Left ventricle myocardium inferior (tissue), 1 donor: ENCODE data around the gene ENO2. TPM values are rescaled to one million over a fixed set of nuclear protein-coding genes. Genes with fewer than 3 reads are reported as not detected.

Experiments
- DNase-seq: peaks from one replicate; pipeline ENCODE4 v3.0.0-alpha.2; 2020
- H3K27ac ChIP-seq: fragments of 200-600 bp; replicated peaks from 2 replicates; pipeline ENCODE4 v1.8.0; 2021
- H3K27me3 ChIP-seq: fragments of 200-600 bp; 2 replicates; pipeline ENCODE4 v1.8.0; 2021; ENCODE audit warnings: low read depth
- H3K36me3 ChIP-seq: fragments of 200-600 bp; 2 replicates; pipeline ENCODE4 v1.8.0; 2021
- H3K4me1 ChIP-seq: fragments of 200-600 bp; 2 replicates; pipeline ENCODE4 v1.8.0; 2021
- H3K4me3 ChIP-seq: fragments of 200-600 bp; 2 replicates; pipeline ENCODE4 v1.8.0; 2021; ENCODE audit warnings: mild to moderate bottlenecking, moderate library complexity
- H3K9me3 ChIP-seq: fragments of 200-600 bp; replicated peaks from 2 replicates; pipeline ENCODE4 v1.8.0; 2021
- intact Hi-C: fragments of 100-400 bp; cut with micrococcal nuclease; formaldehyde crosslinking; loops from one replicate; pipeline ENCODE4 v1.11.0; 2022
- total RNA-seq: library from RNA; stranded (reverse); fragmentation: NEBNext Ultra II Directional; extraction: Animal tissue kit (Norgen Biotek cat#: 25700); gene quantifications from one replicate; pipeline ENCODE4 v1.2.1, GENCODE V29; 2021
- TF ChIP-seq, protein P1 (sequence below): fragments of 200-600 bp; IDR thresholded peaks from 2 replicates; pipeline ENCODE4 v1.8.0; 2021; ENCODE audit warnings: antibody characterized with exemption, mild to moderate bottlenecking, borderline replicate concordance
- donor health status: DM: no; HTN: yes; CAD: no; lungs with severe emphysema.

The ENO2 gene
- total RNA-seq, 1 donor from 2014 or later = 14.8 TPM

DNA sequence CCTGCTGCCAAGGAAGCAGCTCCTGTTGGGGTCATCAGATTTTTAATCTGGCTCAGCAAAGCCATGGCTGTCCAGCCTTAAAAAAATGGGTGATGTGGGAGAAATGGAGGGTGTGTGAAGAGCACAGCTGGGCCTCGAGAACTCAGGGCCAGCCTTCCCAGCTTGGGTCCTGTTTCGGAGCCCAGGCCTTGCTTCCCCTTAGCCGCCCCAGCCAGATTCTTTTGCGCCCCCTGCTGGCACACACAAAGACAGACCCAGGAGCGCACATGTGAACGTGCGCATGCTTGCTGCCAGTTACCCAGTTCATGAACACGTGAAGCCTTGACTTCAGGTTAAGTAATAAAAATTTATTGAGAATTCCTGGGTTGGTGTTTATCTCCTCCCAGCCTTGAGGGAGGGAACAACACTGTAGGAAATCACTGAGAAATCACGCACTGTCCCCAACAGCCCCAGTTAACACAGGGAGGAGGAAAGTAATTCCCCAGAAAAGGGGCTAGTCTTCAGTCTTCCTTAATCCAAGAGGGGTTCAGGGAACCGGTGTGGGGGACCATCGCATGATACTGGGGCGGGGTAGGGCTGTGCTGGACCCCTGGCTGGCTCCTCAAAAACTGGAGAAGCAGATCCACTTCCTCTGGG is 50.8 kb downstream of the ENO2 start:
- H3K4me3 ChIP-seq = no peak overlapping the region
- H3K27ac ChIP-seq = peak overlapping the region; percentile 86
- peaks cover 71% of the 10 kb centered on the region for H3K4me1 ChIP-seq
- peak; percentile 87 for DNase-seq
- intact Hi-C loops = loop anchor here (10.0 kb wide), 1 partner anchor 50 kb away; the partner anchor contains the start of gene LPCAT3
- H3K9me3 ChIP-seq = no peaks in the 10 kb centered on the region
- H3K36me3 ChIP-seq = peaks cover 42% of the 10 kb centered on the region
- no peaks in the 10 kb centered on the region for H3K27me3 ChIP-seq
- TF ChIP-seq, protein P1, sequence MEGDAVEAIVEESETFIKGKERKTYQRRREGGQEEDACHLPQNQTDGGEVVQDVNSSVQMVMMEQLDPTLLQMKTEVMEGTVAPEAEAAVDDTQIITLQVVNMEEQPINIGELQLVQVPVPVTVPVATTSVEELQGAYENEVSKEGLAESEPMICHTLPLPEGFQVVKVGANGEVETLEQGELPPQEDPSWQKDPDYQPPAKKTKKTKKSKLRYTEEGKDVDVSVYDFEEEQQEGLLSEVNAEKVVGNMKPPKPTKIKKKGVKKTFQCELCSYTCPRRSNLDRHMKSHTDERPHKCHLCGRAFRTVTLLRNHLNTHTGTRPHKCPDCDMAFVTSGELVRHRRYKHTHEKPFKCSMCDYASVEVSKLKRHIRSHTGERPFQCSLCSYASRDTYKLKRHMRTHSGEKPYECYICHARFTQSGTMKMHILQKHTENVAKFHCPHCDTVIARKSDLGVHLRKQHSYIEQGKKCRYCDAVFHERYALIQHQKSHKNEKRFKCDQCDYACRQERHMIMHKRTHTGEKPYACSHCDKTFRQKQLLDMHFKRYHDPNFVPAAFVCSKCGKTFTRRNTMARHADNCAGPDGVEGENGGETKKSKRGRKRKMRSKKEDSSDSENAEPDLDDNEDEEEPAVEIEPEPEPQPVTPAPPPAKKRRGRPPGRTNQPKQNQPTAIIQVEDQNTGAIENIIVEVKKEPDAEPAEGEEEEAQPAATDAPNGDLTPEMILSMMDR = peak; percentile 93

DNA sequence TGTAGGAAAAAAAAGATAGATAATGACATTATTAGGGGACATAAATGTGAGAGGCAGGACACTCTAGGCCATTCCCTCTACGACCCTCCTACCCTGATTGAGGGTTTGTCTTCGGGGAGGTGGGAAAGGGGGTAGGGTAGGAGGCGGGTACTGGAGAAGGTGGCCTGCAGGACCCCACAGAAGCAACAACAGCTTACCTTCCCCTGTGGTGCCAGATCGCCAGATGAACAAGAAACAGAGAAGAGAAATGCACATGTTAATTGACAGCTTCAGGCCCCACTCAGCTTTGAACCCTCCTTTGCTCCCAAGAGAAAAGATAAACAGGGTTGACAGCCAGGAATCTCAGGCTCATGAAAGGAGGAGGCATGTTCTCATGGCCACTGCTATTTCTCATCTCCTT is 51.3 kb downstream of the ENO2 start:
- intact Hi-C loops = loop anchor here (10.0 kb wide), 1 partner anchor 49 kb away; the partner anchor contains the start of gene LPCAT3
- TF ChIP-seq, protein P1 = no peak
- DNase-seq = no peak
- H3K4me3 ChIP-seq = no peak overlapping the region
- H3K9me3 ChIP-seq = no peaks in the 10 kb centered on the region
- H3K4me1 ChIP-seq = peaks cover 68% of the 10 kb centered on the region
- peak overlapping the region; percentile 86 for H3K27ac ChIP-seq
- H3K27me3 ChIP-seq = no peaks in the 10 kb centered on the region
- H3K36me3 ChIP-seq = peaks cover 42% of the 10 kb centered on the region

DNA sequence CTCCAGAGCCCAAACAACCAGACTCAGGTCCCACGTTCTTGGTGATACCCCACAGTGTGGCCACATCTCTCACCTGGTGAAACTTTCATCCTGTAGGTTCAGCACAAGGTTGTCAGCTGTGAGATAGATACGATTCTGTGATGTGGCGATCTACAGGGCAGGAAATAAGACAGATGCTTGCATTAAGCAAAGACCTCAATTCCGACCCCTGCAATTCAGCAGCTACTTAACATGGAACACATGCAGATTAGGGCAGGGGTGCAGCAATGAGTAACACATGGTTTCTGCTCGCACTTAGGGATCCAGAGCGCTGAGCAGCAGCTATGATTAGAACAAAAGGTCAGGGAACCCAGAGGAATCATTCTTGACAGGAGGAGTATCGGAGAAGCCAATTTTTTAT is 52.0 kb downstream of the ENO2 start:
- Histone ChIP-seq H3K4me1 (peaks cover 67% of the 10 kb centered on the region), H3K4me3 (no peak overlapping the region), H3K9me3 (no peaks in the 10 kb centered on the region), H3K36me3 (peaks cover 42% of the 10 kb centered on the region), H3K27ac (no peak overlapping the region), H3K27me3 (no peaks in the 10 kb centered on the region)
- intact Hi-C loops = loop anchor here (10.0 kb wide), 1 partner anchor 48 kb away; the partner anchor contains the start of gene LPCAT3
- no peak for DNase-seq
- TF ChIP-seq, protein P1 = no peak

DNA sequence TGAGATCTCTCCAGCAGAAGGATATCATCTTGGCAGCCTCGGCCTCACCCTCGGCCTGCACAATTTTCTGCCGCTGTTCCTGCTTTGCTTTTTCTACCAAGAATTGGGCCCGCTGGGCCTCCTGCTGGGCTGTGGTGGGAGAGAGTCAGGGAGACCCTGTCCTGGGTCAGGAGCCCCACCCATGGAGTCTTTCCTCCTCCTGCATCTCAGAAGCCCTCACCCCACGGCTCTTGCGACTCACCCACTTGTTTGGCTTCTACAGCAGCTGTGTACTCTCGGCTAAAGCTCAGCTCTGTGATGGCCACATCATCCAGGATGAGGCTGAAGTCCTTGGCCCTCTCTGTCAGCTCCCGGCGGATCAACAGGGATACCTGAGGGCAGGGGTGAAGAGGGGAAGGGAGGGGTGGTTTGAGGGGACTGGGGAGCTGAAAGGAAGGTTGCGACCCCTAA is 53.3 kb downstream of the ENO2 start:
- intact Hi-C loops = loop anchor here (10.0 kb wide), 1 partner anchor 47 kb away; the partner anchor contains the start of gene LPCAT3
- Histone ChIP-seq H3K27ac (no peak overlapping the region), H3K4me3 (no peak overlapping the region), H3K27me3 (no peaks in the 10 kb centered on the region), H3K9me3 (no peaks in the 10 kb centered on the region), H3K36me3 (peaks cover 42% of the 10 kb centered on the region), H3K4me1 (peaks cover 66% of the 10 kb centered on the region)
- DNase-seq = no peak
- TF ChIP-seq, protein P1 = no peak

DNA sequence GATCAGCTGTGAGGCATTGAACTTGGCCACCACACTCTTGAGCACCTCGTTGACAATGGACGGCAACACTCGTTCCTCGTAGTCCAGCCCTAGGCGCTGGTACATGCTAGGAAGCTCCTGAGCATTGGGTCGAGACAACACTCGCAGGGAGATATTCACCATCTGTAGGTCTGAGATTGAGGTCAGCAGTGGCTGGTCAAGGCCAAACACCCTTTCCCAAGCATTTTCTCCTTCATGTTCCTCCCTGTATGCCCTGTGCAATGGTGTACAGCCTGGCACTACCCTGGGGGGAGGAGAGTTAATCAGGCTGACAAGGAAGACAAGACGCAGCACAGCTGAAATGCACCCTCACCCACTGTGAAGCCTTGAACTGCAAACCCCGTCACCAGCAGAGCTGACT is 54.0 kb downstream of the ENO2 start:
- Histone ChIP-seq H3K27ac (no peak overlapping the region), H3K27me3 (no peaks in the 10 kb centered on the region), H3K4me3 (peak overlapping the region; percentile 77), H3K4me1 (peaks cover 63% of the 10 kb centered on the region), H3K36me3 (peaks cover 42% of the 10 kb centered on the region), H3K9me3 (no peaks in the 10 kb centered on the region)
- TF ChIP-seq, protein P1 = no peak
- no peak for DNase-seq
- intact Hi-C loops = loop anchor here (10.0 kb wide), 1 partner anchor 46 kb away; the partner anchor contains the start of gene LPCAT3
